B cell (primary cell): ENCODE results near the gene SLIT3. TPM values are rescaled to one million over a fixed set of nuclear protein-coding genes. Genes with fewer than 3 reads are reported as not detected.

Experiments used
- ATAC-seq: fragments of 200-7000 bp; cut with Tn5 transposase; one replicate; pipeline ENCODE4 v1.10.0; 2021; ENCODE audit warnings: low read depth, mild to moderate bottlenecking, moderate number of reproducible peaks, moderate library complexity
- CTCF ChIA-PET: fragments of 350-600 bp; sonication (Branson Sonifier 250); formaldehyde crosslinking; loops from one replicate; lab custom pipeline; 2021; ENCODE audit warnings: antibody characterized with exemption, inconsistent platforms; lab: Charles Lee
- POLR2A ChIA-PET: fragments of 350-600 bp; sonication (Branson Sonifier 250); formaldehyde crosslinking; loops from one replicate; lab custom pipeline; 2021; ENCODE audit warnings: antibody characterized with exemption; lab: Charles Lee
- DNase-seq: peaks from one replicate; pipeline ENCODE4 v3.0.0; 2013
- H2AFZ ChIP-seq: 2 replicates; pipeline ENCODE4 v1.6.1; 2012; ENCODE audit warnings: mild to moderate bottlenecking, low read depth, low read length; ENCODE audit not compliant: insufficient read depth, poor library complexity, severe bottlenecking
- H3K27ac ChIP-seq, 2 donors: 1 replicate in 1 of 2; 2 replicates in 1 of 2; pipeline ENCODE4 v1.5.1; 2012 to 2013; ENCODE audit warnings: low read length in 2 of 2, mild to moderate bottlenecking in 2 of 2, moderate library complexity in 1 of 2
- H3K27me3 ChIP-seq, 4 experiments: fragments of 200-600 bp in 1 of 4; sonication (generic) in 1 of 4; replicated peaks in 1 of 4; 1 replicate in 2 of 4; 2 replicates in 2 of 4; pipeline versions ENCODE4 v1.6.1 to v1.7.0; 2013 to 2016; ENCODE audit warnings: low read length in 3 of 4, mild to moderate bottlenecking in 2 of 4, mixed read lengths in 1 of 4, moderate library complexity in 1 of 4; ENCODE audit not compliant: insufficient read depth in 4 of 4, control insufficient read depth in 3 of 4; ENCODE audit errors: control extremely low read depth in 1 of 4
- H3K36me3 ChIP-seq, 2 experiments: replicated peaks in 1 of 2; 1 replicate in 1 of 2; 2 replicates in 1 of 2; pipeline versions ENCODE4 v1.6.1 to v1.7.1; 2013; ENCODE audit warnings: low read length in 1 of 2; ENCODE audit not compliant: insufficient read depth in 2 of 2, control insufficient read depth in 1 of 2; ENCODE audit errors: control extremely low read depth in 1 of 2, extremely low read depth in 1 of 2
- H3K4me1 ChIP-seq, 2 donors: fragments of 200-600 bp in 1 of 2; sonication (generic) in 1 of 2; 1 replicate in 1 of 2; 2 replicates in 1 of 2; pipeline versions ENCODE4 v1.5.1 to v1.6.1; 2013 to 2017; ENCODE audit warnings: low read length in 2 of 2; ENCODE audit not compliant: control insufficient read depth in 2 of 2, insufficient read depth in 2 of 2
- H3K4me2 ChIP-seq: replicated peaks from 2 replicates; pipeline ENCODE3; 2012; ENCODE audit warnings: mild to moderate bottlenecking, low read depth, low read length; ENCODE audit not compliant: poor library complexity, severe bottlenecking
- H3K4me3 ChIP-seq, 5 experiments: fragments of 200-600 bp in 1 of 5; sonication (generic) in 1 of 5; 1 replicate in 3 of 5; 2 replicates in 2 of 5; pipeline versions ENCODE4 v1.5.1 to v1.7.0; 2011 to 2016; ENCODE audit warnings: low read length in 4 of 5, mild to moderate bottlenecking in 4 of 5, low read depth in 2 of 5, control low read depth in 1 of 5, moderate library complexity in 1 of 5; ENCODE audit not compliant: insufficient read depth in 1 of 5; ENCODE audit errors: control extremely low read depth in 1 of 5, extremely low read depth in 1 of 5
- H3K79me2 ChIP-seq: fragments of 200-600 bp; sonication (generic); one replicate; pipeline ENCODE4 v1.6.0; 2016; ENCODE audit warnings: low read length; ENCODE audit not compliant: control insufficient read depth, insufficient read depth
- H3K9ac ChIP-seq: fragments of 200-600 bp; sonication (generic); 2 replicates; pipeline ENCODE4 v1.6.1; 2017; ENCODE audit warnings: mild to moderate bottlenecking, low read length, moderate library complexity
- H3K9me3 ChIP-seq, 3 donors: one replicate each; pipeline versions ENCODE4 v1.6.1 to v1.7.1; 2013; ENCODE audit warnings: low read length in 2 of 3; ENCODE audit not compliant: control insufficient read depth in 2 of 3, insufficient read depth in 1 of 3; ENCODE audit errors: control extremely low read depth in 1 of 3
- H4K20me1 ChIP-seq: 2 replicates; pipeline ENCODE4 v1.6.0; 2012; ENCODE audit warnings: mild to moderate bottlenecking, low read length; ENCODE audit not compliant: insufficient read depth, control insufficient read depth, poor library complexity, severe bottlenecking
- H3K27ac Mint-ChIP-seq: one replicate; pipeline ENCODE4 v1.8.0; 2021; ENCODE audit warnings: mixed read lengths
- H3K27me3 Mint-ChIP-seq: one replicate; pipeline ENCODE4 v1.8.0; 2021; ENCODE audit warnings: mixed read lengths
- H3K4me1 Mint-ChIP-seq: one replicate; pipeline ENCODE4 v1.8.0; 2021; ENCODE audit warnings: mixed read lengths
- H3K4me3 Mint-ChIP-seq: one replicate; pipeline ENCODE4 v1.8.0; 2021; ENCODE audit warnings: mixed read lengths
- H3K9me3 Mint-ChIP-seq: one replicate; pipeline ENCODE4 v1.8.0; 2022; ENCODE audit warnings: mixed read lengths; ENCODE audit not compliant: insufficient read depth
- CTCF ChIP-seq: fragments of 200-600 bp; IDR thresholded peaks from one replicate; pipeline ENCODE4 v1.8.0; 2022; ENCODE audit warnings: antibody characterized with exemption, mild to moderate bottlenecking
- EZH2 ChIP-seq: IDR thresholded peaks from 2 replicates; pipeline ENCODE4 v1.6.1; 2012; ENCODE audit warnings: borderline replicate concordance, low read depth, mild to moderate bottlenecking, moderate library complexity, low read length; ENCODE audit not compliant: insufficient read depth, poor library complexity, severe bottlenecking
- WGBS: methylation state at CpG from one replicate; pipeline ENCODE4 v1.1.5; 2013; ENCODE audit warnings: missing lambda C conversion rate; ENCODE audit not compliant: insufficient coverage; 5-methylcytosine and 5-hydroxymethylcytosine counted together
- intact Hi-C: fragments of 100-400 bp; cut with micrococcal nuclease; formaldehyde crosslinking; loops from one replicate; pipeline ENCODE4 v1.10.0; 2022
- polyA plus RNA-seq: library from polyadenylated mRNA; depleted of rRNA; stranded (reverse); fragments of >200 nt; gene quantifications from 2 replicates; pipeline ENCODE4 v1.2.3, GENCODE V29; 2012
- total RNA-seq, 2 donors: library from RNA; stranded (reverse); fragments of 120-200 nt in 1 of 2; gene quantifications; 1 replicate in 1 of 2; 2 replicates in 1 of 2; pipeline versions ENCODE4 v1.2.3 to v1.2.4, GENCODE V29; 2013 to 2022

SLIT3 gene
- total and polyA plus RNA-seq, 2 donors (not counting 1 experiment from before 2014, with no cell fraction given) = not detected

- no peaks in the 10 kb centered on the region for H3K9me3 Mint-ChIP-seq
- Histone ChIP-seq H3K36me3 (no peaks in the 10 kb centered on the region), H4K20me1 (no peaks in the 10 kb centered on the region), H3K4me1 (no peaks in the 10 kb centered on the region), H3K9me3 (peaks cover 0 to 7% (median 0%) of the 10 kb centered on the region in 3 donors), H2AFZ (peak overlapping the region; percentile 66), H3K27ac (no peak overlapping the region), H3K4me2 (no peak overlapping the region), H3K79me2 (no peaks in the 10 kb centered on the region), H3K4me3 (peak overlapping the region in 1 of 5 experiments; percentile 34), H3K9ac (no peak overlapping the region), H3K27me3 (no peaks in the 10 kb centered on the region)
- no CpG with 5 or more reads among the region's 2 CpGs for WGBS
- POLR2A ChIA-PET = no interaction called here
- CTCF ChIA-PET = interaction anchor here (0.7 kb wide), 1 partner anchor 125 kb away, joined by 3 read pairs; no protein-coding TSS in a partner anchor
- H3K4me3 Mint-ChIP-seq = no peak overlapping the region
- peaks cover 3% of the 10 kb centered on the region for H3K27me3 Mint-ChIP-seq
- H3K4me1 Mint-ChIP-seq = peaks cover 4% of the 10 kb centered on the region
- no peak overlapping the region for H3K27ac Mint-ChIP-seq
- intact Hi-C loops = no loop called here
- TF ChIP-seq EZH2 = no peak
- ATAC-seq (no peak), DNase-seq (no peak)
Measured at GRCh38 chr5:168613396-168613795, 687.5 kb downstream of the SLIT3 start.

GRCh38 chr5:168612996-168613395, 687.9 kb downstream of the SLIT3 start:
- Mint-ChIP-seq H3K27ac (no peak overlapping the region), H3K4me1 (peaks cover 4% of the 10 kb centered on the region), H3K4me3 (no peak overlapping the region), H3K27me3 (peaks cover 3% of the 10 kb centered on the region), H3K9me3 (no peaks in the 10 kb centered on the region)
- intact Hi-C loops = no loop called here
- Histone ChIP-seq H3K27ac (no peak overlapping the region), H3K4me3 (peak overlapping the region in 1 of 5 experiments; percentile 34), H3K9me3 (peaks cover 0 to 7% (median 0%) of the 10 kb centered on the region in 3 donors), H4K20me1 (no peaks in the 10 kb centered on the region), H3K4me2 (peak overlapping the region; percentile 13), H3K27me3 (no peaks in the 10 kb centered on the region), H3K4me1 (no peaks in the 10 kb centered on the region), H3K79me2 (no peaks in the 10 kb centered on the region), H3K9ac (no peak overlapping the region), H3K36me3 (no peaks in the 10 kb centered on the region), H2AFZ (peak overlapping the region; percentile 66)
- TF ChIP-seq CTCF (no peak), EZH2 (no peak)
- ATAC-seq = no peak
- no CpG with 5 or more reads among the region's 2 CpGs for WGBS
- CTCF ChIA-PET = interaction anchor here (0.7 kb wide), 1 partner anchor 125 kb away, joined by 3 read pairs; no protein-coding TSS in a partner anchor
- no peak for DNase-seq
- POLR2A ChIA-PET = no interaction called here
